SK-N-SH (cell line): ENCODE measurements around the gene LRIF1. TPM values are rescaled to one million over a fixed set of nuclear protein-coding genes. Genes with fewer than 3 reads are reported as not detected.

Source experiments
- CTCF ChIA-PET: fragments of 300-600, 350-600 bp; formaldehyde crosslinking; extraction: SDS; loops from one replicate; lab custom pipeline; 2021; lab: Yijun Ruan, JAX
- POLR2A ChIA-PET: fragments of 350-600 bp; sonication (Branson Sonifier 250); formaldehyde crosslinking; extraction: SDS; loops from one replicate; lab custom pipeline; 2020; ENCODE audit warnings: antibody characterized with exemption, inconsistent platforms; lab: Yijun Ruan, JAX
- DNase-seq: peaks from one replicate; pipeline ENCODE4 v3.0.0; 2012
- H2AFZ ChIP-seq: fragments of 200-600 bp; sonication (generic); 2 replicates; pipeline ENCODE4 v1.8.1; 2016; ENCODE audit warnings: antibody characterized with exemption, mild to moderate bottlenecking, low read depth
- H3F3A ChIP-seq: fragments of 200-600 bp; sonication (generic); replicated peaks from 2 replicates; pipeline ENCODE3; 2016; ENCODE audit warnings: antibody characterized with exemption, mild to moderate bottlenecking; ENCODE audit not compliant: insufficient read depth
- H3K27ac ChIP-seq, 2 experiments: fragments of 200-500 bp in 1 of 2; fragments of 200-600 bp in 1 of 2; sonication (Bioruptor generic) in 1 of 2; sonication (generic), shearing (Covaris generic) in 1 of 2; 2 replicates each; pipeline versions ENCODE4 v1.5.1 to v1.6.1; 2014 to 2016; ENCODE audit warnings: low read depth in 2 of 2, inconsistent platforms in 1 of 2, low read length in 1 of 2, mild to moderate bottlenecking in 1 of 2, mixed read lengths in 1 of 2
- H3K27me3 ChIP-seq: fragments of 200-600 bp; sonication (generic), shearing (Covaris generic); 2 replicates; pipeline ENCODE4 v1.6.1; 2016; ENCODE audit warnings: mixed run types; ENCODE audit not compliant: insufficient read depth
- H3K36me3 ChIP-seq, 2 experiments: fragments of 200-500 bp in 1 of 2; fragments of 200-600 bp in 1 of 2; sonication (Bioruptor generic) in 1 of 2; sonication (generic) in 1 of 2; replicated peaks in 1 of 2; 2 replicates each; pipeline versions ENCODE3 to v1.5.1; 2014 to 2016; ENCODE audit warnings: low read length in 1 of 2, mild to moderate bottlenecking in 1 of 2; ENCODE audit not compliant: insufficient read depth in 2 of 2, control insufficient read depth in 1 of 2
- H3K4me1 ChIP-seq, 2 experiments: fragments of 200-500 bp in 1 of 2; fragments of 200-600 bp in 1 of 2; sonication (Bioruptor generic) in 1 of 2; sonication (generic), shearing (Covaris generic) in 1 of 2; 2 replicates each; pipeline versions ENCODE4 v1.5.1 to v1.6.1; 2014 to 2016; ENCODE audit warnings: low read depth in 1 of 2, low read length in 1 of 2, mixed run types in 1 of 2; ENCODE audit not compliant: insufficient read depth in 2 of 2, control insufficient read depth in 1 of 2
- H3K4me2 ChIP-seq: fragments of 200-600 bp; sonication (generic), shearing (Covaris generic); 2 replicates; pipeline ENCODE4 v1.6.1; 2017; ENCODE audit warnings: mixed run types
- H3K4me3 ChIP-seq, 2 experiments: fragments of 200-500 bp in 1 of 2; fragments of 200-600 bp in 1 of 2; sonication (Bioruptor generic) in 1 of 2; sonication (generic), shearing (Covaris generic) in 1 of 2; 2 replicates each; pipeline versions ENCODE4 v1.5.1 to v1.8.1; 2014 to 2016; ENCODE audit warnings: low read depth in 2 of 2, inconsistent platforms in 1 of 2, low read length in 1 of 2, mild to moderate bottlenecking in 1 of 2, mixed read lengths in 1 of 2, moderate library complexity in 1 of 2
- H3K79me2 ChIP-seq: fragments of 200-600 bp; sonication (generic); 2 replicates; pipeline ENCODE4 v1.8.1; 2017; ENCODE audit warnings: mild to moderate bottlenecking; ENCODE audit not compliant: insufficient read depth
- H3K9ac ChIP-seq: fragments of 200-600 bp; sonication (generic); 2 replicates; pipeline ENCODE4 v1.6.1; 2017; ENCODE audit warnings: mixed run types
- H3K9me2 ChIP-seq: fragments of 200-600 bp; sonication (generic); 2 replicates; pipeline ENCODE4 v1.6.1; 2017; ENCODE audit warnings: mixed run types
- H3K9me3 ChIP-seq: fragments of 200-600 bp; sonication (generic); 2 replicates; pipeline ENCODE4 v1.6.1; 2017; ENCODE audit warnings: mixed run types, mild to moderate bottlenecking, moderate library complexity
- H4K20me1 ChIP-seq: fragments of 200-600 bp; sonication (generic); 2 replicates; pipeline ENCODE4 v1.6.1; 2017; ENCODE audit warnings: mild to moderate bottlenecking, mixed run types; ENCODE audit not compliant: insufficient read depth
- ELF1 ChIP-seq: IDR thresholded peaks from 2 replicates; pipeline ENCODE4 v1.4.0; 2012
- EZH2phosphoT487 ChIP-seq: fragments of 200-600 bp; sonication (generic); IDR thresholded peaks from 2 replicates; pipeline ENCODE4 v1.6.1; 2017; ENCODE audit warnings: low read depth, mixed run types, mild to moderate bottlenecking, antibody characterized with exemption, moderate library complexity, borderline replicate concordance
- FOSL2 ChIP-seq: IDR thresholded peaks from 2 replicates; pipeline ENCODE4 v1.4.0; 2012; ENCODE audit warnings: low read depth, mild to moderate bottlenecking, moderate library complexity, borderline replicate concordance
- FOXJ3 ChIP-seq: sonication (generic); formaldehyde crosslinking; IDR thresholded peaks from 2 replicates; pipeline ENCODE4 v1.5.1; 2020; ENCODE audit warnings: mild to moderate bottlenecking, missing genetic modification reagents
- MEF2A ChIP-seq: IDR thresholded peaks from 2 replicates; pipeline ENCODE4 v1.4.0; 2012; ENCODE audit warnings: low read depth, borderline replicate concordance
- NFIC ChIP-seq: IDR thresholded peaks from 2 replicates; pipeline ENCODE4 v1.4.0; 2012; ENCODE audit warnings: borderline replicate concordance
- USF1 ChIP-seq: IDR thresholded peaks from 2 replicates; pipeline ENCODE4 v1.4.0; 2012; ENCODE audit warnings: low read depth, borderline replicate concordance
- YY1 ChIP-seq: IDR thresholded peaks from 2 replicates; pipeline ENCODE4 v1.4.0; 2012; ENCODE audit warnings: low read depth, mild to moderate bottlenecking
- WGBS: methylation state at CpG from one replicate; pipeline ENCODE4 v1.1.6; 2017; ENCODE audit warnings: low lambda C conversion rate; 5-methylcytosine and 5-hydroxymethylcytosine counted together
- polyA plus RNA-seq, 3 experiments: library from polyadenylated mRNA; depleted of rRNA; stranded (reverse); fragments of >200 nt; gene quantifications; 2 replicates each; pipeline ENCODE4 v1.2.3, GENCODE V29; 2012
- TF ChIP-seq, protein P1 (sequence below): fragments of 150-350 bp; IDR thresholded peaks from 2 replicates; pipeline ENCODE4 v1.6.1; 2017; ENCODE audit warnings: antibody characterized with exemption, low read length, low read depth, borderline replicate concordance

LRIF1 gene
- polyA plus RNA-seq, 1 of the 3 experiments (the other 2 are of a cell fraction): 6.6 TPM

GRCh38 chr1:110912784-110913183, 50.9 kb downstream of the LRIF1 start:
- TF ChIP-seq USF1: no peak
- Histone ChIP-seq H3K27ac (no peak overlapping the region), H3K36me3 (no peaks in the 10 kb centered on the region), H4K20me1 (no peaks in the 10 kb centered on the region), H3K4me1 (no peaks in the 10 kb centered on the region), H2AFZ (no peak overlapping the region), H3F3A (peaks cover 4% of the 10 kb centered on the region), H3K9me2 (no peaks in the 10 kb centered on the region), H3K27me3 (no peaks in the 10 kb centered on the region), H3K79me2 (no peaks in the 10 kb centered on the region), H3K4me3 (no peak overlapping the region), H3K9me3 (peaks cover 8% of the 10 kb centered on the region), H3K9ac (no peak overlapping the region), H3K4me2 (no peak overlapping the region)
- ChIA-PET CTCF (no interaction called here), POLR2A (no interaction called here)
- DNase-seq: no peak

GRCh38 chr1:110903853-110904500, 59.7 kb downstream of the LRIF1 start:
- H3K79me2 ChIP-seq: no peaks in the 10 kb centered on the region
- no peak for DNase-seq
- no peaks in the 10 kb centered on the region for H3K36me3 ChIP-seq
- no peak overlapping the region for H3K4me3 ChIP-seq
- no peaks in the 10 kb centered on the region for H3K27me3 ChIP-seq
- no peaks in the 10 kb centered on the region; the same call in 1 of the 2 replicates for H3K9me3 ChIP-seq
- no peak overlapping the region for H3K9ac ChIP-seq
- H2AFZ ChIP-seq: no peak overlapping the region
- H3K27ac ChIP-seq: no peak overlapping the region
- ChIA-PET POLR2A (no interaction called here), CTCF (interaction anchor here (0.9 kb wide), 1 partner anchor 285 kb away, joined by 3 read pairs; no protein-coding TSS in a partner anchor)
- H3K4me2 ChIP-seq: no peak overlapping the region
- no peak for TF ChIP-seq NFIC
- TF ChIP-seq EZH2phosphoT487: no peak
- no peak for TF ChIP-seq MEF2A
- no peak for TF ChIP-seq ELF1
- TF ChIP-seq, all 33 proteins: peak for 0
- Histone ChIP-seq H3F3A (no peaks in the 10 kb centered on the region), H3K9me2 (no peaks in the 10 kb centered on the region), H4K20me1 (no peaks in the 10 kb centered on the region), H3K4me1 (no peaks in the 10 kb centered on the region)
- 3% methylated on average over 3 of the region's 3 CpGs for WGBS

DNA sequence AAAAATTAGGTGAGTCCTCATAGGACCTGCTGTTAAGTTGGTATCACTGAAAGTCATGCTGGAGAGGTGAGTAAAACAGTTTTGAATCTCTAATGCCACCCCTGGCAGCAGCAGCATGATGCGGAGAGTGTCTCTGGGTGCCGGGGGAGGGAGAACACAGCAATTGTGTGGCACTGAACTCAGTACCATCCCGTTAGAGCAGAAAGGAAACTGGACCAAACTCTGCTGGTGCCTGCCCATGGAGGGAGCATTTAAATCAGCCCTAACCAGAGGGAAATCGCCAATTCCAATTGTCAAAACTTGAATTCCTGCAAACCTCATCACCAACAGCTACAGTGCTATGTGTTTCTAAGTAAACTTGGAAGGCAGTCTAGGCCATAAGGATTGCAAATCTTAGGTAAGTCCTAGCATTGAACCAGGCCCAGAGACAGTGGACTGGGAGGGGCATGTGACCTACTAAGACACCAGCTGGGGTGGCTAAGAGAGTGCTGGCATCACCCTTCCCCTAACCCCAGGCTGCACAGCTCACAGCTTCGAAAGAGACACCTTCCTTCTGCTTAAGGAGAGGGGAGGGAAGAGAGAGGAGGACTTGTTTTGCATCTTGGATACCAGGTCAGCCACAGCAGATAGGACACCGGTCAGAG, 60.8 kb downstream of the LRIF1 start:
- ChIA-PET POLR2A (no interaction called here), CTCF (no interaction called here)
- no peaks in the 10 kb centered on the region for H4K20me1 ChIP-seq
- no peaks in the 10 kb centered on the region for H3K79me2 ChIP-seq
- no peaks in the 10 kb centered on the region for H3K9me2 ChIP-seq
- H3K27ac ChIP-seq: no peak overlapping the region
- TF ChIP-seq YY1: no peak
- no peak for TF ChIP-seq FOSL2
- no peak for TF ChIP-seq FOXJ3 (CRISPR knock-in tag)
- TF ChIP-seq, protein P1, sequence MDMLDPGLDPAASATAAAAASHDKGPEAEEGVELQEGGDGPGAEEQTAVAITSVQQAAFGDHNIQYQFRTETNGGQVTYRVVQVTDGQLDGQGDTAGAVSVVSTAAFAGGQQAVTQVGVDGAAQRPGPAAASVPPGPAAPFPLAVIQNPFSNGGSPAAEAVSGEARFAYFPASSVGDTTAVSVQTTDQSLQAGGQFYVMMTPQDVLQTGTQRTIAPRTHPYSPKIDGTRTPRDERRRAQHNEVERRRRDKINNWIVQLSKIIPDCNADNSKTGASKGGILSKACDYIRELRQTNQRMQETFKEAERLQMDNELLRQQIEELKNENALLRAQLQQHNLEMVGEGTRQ: no peak
- no peaks in the 10 kb centered on the region for H3K36me3 ChIP-seq
- no peaks in the 10 kb centered on the region for H3K9me3 ChIP-seq
- DNase-seq: no peak
- H3K27me3 ChIP-seq: no peaks in the 10 kb centered on the region
- no peak overlapping the region for H3K9ac ChIP-seq
- no peak overlapping the region for H3K4me3 ChIP-seq
- no peaks in the 10 kb centered on the region for H3F3A ChIP-seq
- no peaks in the 10 kb centered on the region for H3K4me1 ChIP-seq
- 19% methylated on average over 5 of the region's 6 CpGs for WGBS
- no peak overlapping the region for H2AFZ ChIP-seq
- no peak overlapping the region for H3K4me2 ChIP-seq
